Osteocyte (in vitro differentiated cells): ENCODE measurements around the gene MAFG. TPM values are rescaled to one million over a fixed set of nuclear protein-coding genes. Genes with fewer than 3 reads are reported as not detected.
A peak's percentile ranks its signal among the peaks of the same experiment; 100 is the strongest.

Experiments
- DNase-seq: peaks from one replicate; pipeline ENCODE4 v3.0.0; 2021; ENCODE audit warnings: mixed read lengths; ENCODE audit not compliant: unreplicated experiment; ENCODE audit errors: extremely low spot score
- H3K27ac Mint-ChIP-seq: one replicate; pipeline ENCODE4 v1.8.0; 2021; ENCODE audit warnings: mild to moderate bottlenecking, mixed read lengths; ENCODE audit not compliant: unreplicated experiment
- H3K27me3 Mint-ChIP-seq: one replicate; pipeline ENCODE4 v1.8.0; 2021; ENCODE audit warnings: mixed read lengths; ENCODE audit not compliant: unreplicated experiment
- H3K36me3 Mint-ChIP-seq: one replicate; pipeline ENCODE4 v1.8.0; 2021; ENCODE audit warnings: mixed read lengths; ENCODE audit not compliant: unreplicated experiment
- H3K4me1 Mint-ChIP-seq: one replicate; pipeline ENCODE4 v1.8.0; 2021; ENCODE audit warnings: mixed read lengths; ENCODE audit not compliant: unreplicated experiment
- H3K4me3 Mint-ChIP-seq: one replicate; pipeline ENCODE4 v1.8.0; 2021; ENCODE audit warnings: mild to moderate bottlenecking, moderate library complexity, mixed read lengths; ENCODE audit not compliant: unreplicated experiment
- H3K9me3 Mint-ChIP-seq: one replicate; pipeline ENCODE4 v1.8.0; 2021; ENCODE audit warnings: mixed read lengths; ENCODE audit not compliant: unreplicated experiment
- total RNA-seq: library from RNA; stranded (reverse); gene quantifications from 2 replicates; pipeline ENCODE4 v1.2.1, GENCODE V29; 2021
- TF ChIP-seq, protein P1 (sequence below): fragments of 200-600 bp; sonication (generic); IDR thresholded peaks from 2 replicates; pipeline ENCODE4 v1.5.0; 2021; ENCODE audit warnings: antibody characterized with exemption, mild to moderate bottlenecking, moderate library complexity

The MAFG gene
- total RNA-seq, 1 donor from 2014 or later = 34.7 TPM

DNA sequence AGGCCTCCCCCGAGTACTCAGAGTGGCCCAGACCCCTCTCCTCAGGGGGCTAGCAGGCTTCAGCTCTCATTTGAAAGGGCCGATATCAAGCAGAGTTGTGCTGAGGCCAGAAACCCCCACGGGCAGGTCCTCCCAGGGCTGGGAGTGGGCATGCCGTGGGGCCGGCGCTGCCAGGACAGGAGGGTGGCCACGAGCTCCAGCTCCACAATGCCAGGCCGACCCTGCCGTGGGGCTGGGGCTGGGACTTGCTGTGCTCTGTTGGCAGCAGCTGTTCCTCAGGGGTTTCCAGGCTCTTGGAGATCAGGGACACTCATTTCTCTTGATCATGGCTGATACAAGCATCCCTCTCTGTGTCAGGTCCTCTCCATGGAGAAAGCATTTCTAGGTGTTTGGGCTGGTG lies 28.6 kb downstream of the MAFG start:
- no peaks in the 10 kb centered on the region for H3K9me3 Mint-ChIP-seq
- peak overlapping the region; percentile 4 for H3K4me3 Mint-ChIP-seq

DNA sequence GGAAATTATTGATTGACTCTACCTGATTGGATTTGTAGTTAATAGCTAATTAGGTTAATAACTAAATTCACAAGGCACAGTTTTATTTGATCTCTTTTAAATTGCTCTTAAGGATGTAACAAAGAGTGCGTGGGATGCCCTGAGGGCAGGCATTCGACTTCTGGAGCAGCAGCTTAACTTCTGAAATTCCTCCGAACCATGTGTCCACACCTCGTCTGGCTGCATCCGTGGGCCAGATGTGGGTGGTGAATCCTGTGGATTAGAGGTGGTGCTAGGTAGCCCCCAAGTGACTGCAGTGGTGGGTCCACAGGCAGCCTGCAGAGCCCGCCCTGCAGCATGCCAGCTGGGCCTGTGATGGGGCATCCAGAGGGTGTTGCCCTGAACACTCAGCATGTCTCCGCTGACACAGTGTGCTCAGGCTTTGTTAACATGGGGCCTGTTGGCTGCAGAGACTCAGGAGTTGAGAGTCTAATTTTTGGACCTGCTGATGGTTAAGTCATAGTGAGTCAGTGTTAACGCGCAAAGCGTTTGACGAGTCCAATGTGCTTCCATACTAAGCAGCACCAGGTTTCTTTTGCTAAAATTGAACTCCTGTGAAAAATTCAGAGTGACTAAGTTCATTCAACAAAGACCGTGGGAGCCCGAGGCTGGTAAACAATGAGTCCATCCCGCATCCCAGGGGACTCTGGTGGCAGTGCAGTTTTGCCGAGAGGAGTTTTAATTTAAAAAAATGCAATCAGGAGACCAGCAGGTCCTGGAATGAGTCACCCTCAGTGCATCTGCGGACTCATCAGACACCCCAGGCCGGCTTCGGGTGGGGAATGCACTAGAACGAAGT lies 29.3 kb downstream of the MAFG start:
- Mint-ChIP-seq H3K4me3 (peak overlapping the region; percentile 4), H3K36me3 (peaks cover 9% of the 10 kb centered on the region), H3K27me3 (no peaks in the 10 kb centered on the region), H3K27ac (peak overlapping the region; percentile 91), H3K9me3 (no peaks in the 10 kb centered on the region), H3K4me1 (peaks cover 35% of the 10 kb centered on the region)
- peak; percentile 84 for DNase-seq
- TF ChIP-seq, protein P1, sequence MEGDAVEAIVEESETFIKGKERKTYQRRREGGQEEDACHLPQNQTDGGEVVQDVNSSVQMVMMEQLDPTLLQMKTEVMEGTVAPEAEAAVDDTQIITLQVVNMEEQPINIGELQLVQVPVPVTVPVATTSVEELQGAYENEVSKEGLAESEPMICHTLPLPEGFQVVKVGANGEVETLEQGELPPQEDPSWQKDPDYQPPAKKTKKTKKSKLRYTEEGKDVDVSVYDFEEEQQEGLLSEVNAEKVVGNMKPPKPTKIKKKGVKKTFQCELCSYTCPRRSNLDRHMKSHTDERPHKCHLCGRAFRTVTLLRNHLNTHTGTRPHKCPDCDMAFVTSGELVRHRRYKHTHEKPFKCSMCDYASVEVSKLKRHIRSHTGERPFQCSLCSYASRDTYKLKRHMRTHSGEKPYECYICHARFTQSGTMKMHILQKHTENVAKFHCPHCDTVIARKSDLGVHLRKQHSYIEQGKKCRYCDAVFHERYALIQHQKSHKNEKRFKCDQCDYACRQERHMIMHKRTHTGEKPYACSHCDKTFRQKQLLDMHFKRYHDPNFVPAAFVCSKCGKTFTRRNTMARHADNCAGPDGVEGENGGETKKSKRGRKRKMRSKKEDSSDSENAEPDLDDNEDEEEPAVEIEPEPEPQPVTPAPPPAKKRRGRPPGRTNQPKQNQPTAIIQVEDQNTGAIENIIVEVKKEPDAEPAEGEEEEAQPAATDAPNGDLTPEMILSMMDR = no peak

More for the DNA sequence above, 28.6 kb downstream of the MAFG start:
- H3K36me3 Mint-ChIP-seq = peaks cover 8% of the 10 kb centered on the region
- H3K4me1 Mint-ChIP-seq = peaks cover 35% of the 10 kb centered on the region
- DNase-seq = no peak
- TF ChIP-seq, protein P1 = no peak
- H3K27me3 Mint-ChIP-seq = no peaks in the 10 kb centered on the region
- peak overlapping the region; percentile 91 for H3K27ac Mint-ChIP-seq

DNA sequence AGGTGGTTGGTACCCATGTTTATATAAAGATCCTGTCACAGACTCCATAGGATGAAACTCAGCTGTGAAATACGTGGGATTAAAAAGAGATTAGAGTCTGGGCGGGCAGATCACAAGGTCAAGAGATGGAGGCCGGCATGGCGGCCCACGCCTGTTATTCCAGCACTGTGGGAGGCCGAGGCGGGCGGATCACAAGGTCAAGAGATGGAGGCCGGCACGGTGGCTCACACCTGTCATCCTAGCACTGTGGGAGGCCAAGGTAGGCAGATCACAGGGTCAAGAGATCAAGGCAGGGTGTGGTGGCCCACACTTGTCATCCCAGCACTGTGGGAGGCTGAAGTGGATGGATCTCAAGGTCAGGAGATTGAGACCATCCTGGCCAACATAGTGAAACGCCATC lies 32.1 kb downstream of the MAFG start:
- TF ChIP-seq, protein P1 = no peak

DNA sequence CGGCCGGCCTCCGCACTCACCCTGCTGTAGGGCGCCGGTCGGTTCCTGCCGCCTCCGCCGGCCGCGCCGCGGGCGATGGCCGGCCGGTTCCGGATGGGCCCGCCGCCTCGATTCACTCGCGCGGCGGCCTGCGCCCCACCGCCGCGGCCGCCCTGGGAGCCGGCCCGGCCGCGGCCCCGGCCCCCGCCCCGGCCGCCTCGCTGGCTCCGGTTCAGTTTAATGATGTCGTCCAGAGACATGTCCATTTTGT lies 36.3 kb downstream of the MAFG start:
- peak overlapping the region; percentile 93 for H3K27ac Mint-ChIP-seq
- H3K4me1 Mint-ChIP-seq = peaks cover 20% of the 10 kb centered on the region
- peak overlapping the region; percentile 90 for H3K4me3 Mint-ChIP-seq
- H3K9me3 Mint-ChIP-seq = no peaks in the 10 kb centered on the region
- H3K36me3 Mint-ChIP-seq = peaks cover 20% of the 10 kb centered on the region
- TF ChIP-seq, protein P1 = no peak
- H3K27me3 Mint-ChIP-seq = no peaks in the 10 kb centered on the region
- no peak for DNase-seq

More for the DNA sequence above, 32.1 kb downstream of the MAFG start:
- Mint-ChIP-seq H3K9me3 (no peaks in the 10 kb centered on the region), H3K27me3 (no peaks in the 10 kb centered on the region), H3K4me3 (no peak overlapping the region), H3K36me3 (peaks cover 9% of the 10 kb centered on the region), H3K27ac (no peak overlapping the region), H3K4me1 (peaks cover 41% of the 10 kb centered on the region)
- DNase-seq = no peak

DNA sequence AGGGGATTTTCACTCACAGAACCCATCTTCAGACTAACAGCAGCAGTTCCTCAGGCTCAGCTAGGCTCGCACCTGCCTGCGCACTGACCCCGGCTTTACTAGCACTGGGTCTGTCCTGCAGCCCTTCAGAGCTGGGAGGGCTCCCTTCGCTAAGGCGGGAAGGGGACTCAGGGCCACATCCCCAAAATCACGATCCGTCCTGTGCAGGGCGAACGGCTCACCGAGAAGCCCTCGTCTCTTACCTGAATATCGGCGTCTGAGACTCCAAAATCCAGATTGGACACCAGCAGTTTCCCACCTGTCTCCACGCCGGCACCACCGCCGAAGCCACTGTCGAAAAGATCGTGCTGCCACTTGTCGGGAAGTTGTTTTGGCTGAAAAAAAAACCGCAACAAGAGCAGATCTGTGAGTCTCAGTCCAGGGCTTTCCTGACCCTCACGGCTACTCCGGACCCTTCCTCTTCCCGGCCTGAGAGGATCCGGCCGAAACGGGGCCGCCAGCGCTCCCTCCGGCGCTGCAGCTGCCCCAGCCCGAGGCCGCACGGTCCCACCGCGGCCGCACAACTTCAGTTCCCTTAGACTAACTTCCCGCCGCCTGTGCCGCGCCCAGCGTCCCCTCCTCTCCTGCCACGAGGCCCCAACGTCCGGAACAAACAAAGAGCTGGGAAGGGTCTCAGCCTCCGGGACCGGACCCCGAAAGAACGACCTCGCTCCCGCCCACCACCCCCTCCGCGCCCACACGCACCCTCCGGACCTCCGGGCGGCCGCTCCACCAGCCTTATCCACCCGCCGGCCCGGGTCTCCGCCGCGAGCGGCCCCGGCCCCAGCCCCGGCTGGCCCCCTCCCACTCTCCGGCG lies 36.9 kb downstream of the MAFG start:
- TF ChIP-seq, protein P1 = no peak
- Mint-ChIP-seq H3K27me3 (no peaks in the 10 kb centered on the region), H3K27ac (peak overlapping the region; percentile 89), H3K36me3 (peaks cover 21% of the 10 kb centered on the region), H3K4me3 (peak overlapping the region; percentile 78), H3K4me1 (peaks cover 20% of the 10 kb centered on the region), H3K9me3 (no peaks in the 10 kb centered on the region)
- no peak for DNase-seq
